ENCODE data around the gene INSYN1. TPM values are rescaled to one million over a fixed set of nuclear protein-coding genes. Genes with fewer than 3 reads are reported as not detected.

Gene INSYN1
- polyA plus RNA-seq, 1 donor from 2014 or later = 21.3 TPM

DNA sequence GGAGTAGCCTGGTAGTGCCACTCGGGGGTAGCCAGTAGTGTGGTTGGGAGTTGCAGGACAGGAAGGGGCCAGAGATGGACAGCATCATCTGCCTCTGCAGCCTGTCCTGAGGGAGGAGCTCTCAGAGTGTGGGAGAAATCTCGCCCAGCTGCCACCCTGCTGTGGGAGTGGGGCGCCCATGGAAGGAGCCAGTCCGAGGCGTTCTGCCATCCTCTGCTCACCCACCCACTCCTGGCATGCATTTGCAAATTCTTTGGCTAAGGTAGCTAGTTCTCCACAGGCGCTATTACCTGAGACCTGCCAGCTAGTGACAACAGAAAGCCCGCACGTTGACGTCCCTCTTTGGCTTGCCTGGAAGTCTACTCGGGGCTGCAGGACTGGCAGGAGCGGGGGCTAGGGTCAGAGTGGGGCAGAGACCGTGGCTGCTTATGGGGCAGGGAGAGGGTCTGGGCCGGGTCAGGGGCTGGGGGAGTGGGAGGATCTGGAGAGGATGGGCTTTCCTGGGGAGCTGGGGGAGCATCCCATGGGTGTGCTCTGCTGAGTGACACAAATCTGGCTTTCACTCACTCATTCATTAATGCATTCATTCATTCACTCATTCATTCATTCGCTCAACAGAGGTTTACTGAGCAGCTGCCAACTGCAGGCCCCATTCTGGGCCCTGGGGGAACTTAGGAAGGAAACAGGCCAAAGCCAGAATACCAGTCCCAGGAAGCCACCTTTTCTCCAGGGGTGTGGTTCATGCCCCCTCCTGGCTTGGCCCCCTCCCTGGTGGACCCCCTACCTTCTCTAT is 44.4 kb upstream of the INSYN1 start:
- no peaks in the 10 kb centered on the region for H3F3A ChIP-seq (ENCODE audit: insufficient read depth, low read length, poor library complexity, severe bottlenecking)
- no peaks in the 10 kb centered on the region for H3K9me3 ChIP-seq (ENCODE audit: low read length)
- H2AFZ ChIP-seq (ENCODE audit: low read depth, low read length) = no peak overlapping the region
- H4K20me1 ChIP-seq (ENCODE audit: insufficient read depth) = no peaks in the 10 kb centered on the region
- H3K27me3 ChIP-seq (ENCODE audit: insufficient read depth, low read depth, low read length) = no peaks in the 10 kb centered on the region
- no peaks in the 10 kb centered on the region for H3K9me2 ChIP-seq (ENCODE audit: insufficient read depth, low read length)
- H3K79me2 ChIP-seq (replicated peaks; ENCODE audit: insufficient read depth, low read length) = no peaks in the 10 kb centered on the region
- no peaks in the 10 kb centered on the region for H3K36me3 ChIP-seq (ENCODE audit: insufficient read depth, low read length)
- no peak overlapping the region for H3K9ac ChIP-seq (ENCODE audit: low read length)
- H3K4me2 ChIP-seq (ENCODE audit: low read length) = no peak overlapping the region
- TF ChIP-seq, protein P1, sequence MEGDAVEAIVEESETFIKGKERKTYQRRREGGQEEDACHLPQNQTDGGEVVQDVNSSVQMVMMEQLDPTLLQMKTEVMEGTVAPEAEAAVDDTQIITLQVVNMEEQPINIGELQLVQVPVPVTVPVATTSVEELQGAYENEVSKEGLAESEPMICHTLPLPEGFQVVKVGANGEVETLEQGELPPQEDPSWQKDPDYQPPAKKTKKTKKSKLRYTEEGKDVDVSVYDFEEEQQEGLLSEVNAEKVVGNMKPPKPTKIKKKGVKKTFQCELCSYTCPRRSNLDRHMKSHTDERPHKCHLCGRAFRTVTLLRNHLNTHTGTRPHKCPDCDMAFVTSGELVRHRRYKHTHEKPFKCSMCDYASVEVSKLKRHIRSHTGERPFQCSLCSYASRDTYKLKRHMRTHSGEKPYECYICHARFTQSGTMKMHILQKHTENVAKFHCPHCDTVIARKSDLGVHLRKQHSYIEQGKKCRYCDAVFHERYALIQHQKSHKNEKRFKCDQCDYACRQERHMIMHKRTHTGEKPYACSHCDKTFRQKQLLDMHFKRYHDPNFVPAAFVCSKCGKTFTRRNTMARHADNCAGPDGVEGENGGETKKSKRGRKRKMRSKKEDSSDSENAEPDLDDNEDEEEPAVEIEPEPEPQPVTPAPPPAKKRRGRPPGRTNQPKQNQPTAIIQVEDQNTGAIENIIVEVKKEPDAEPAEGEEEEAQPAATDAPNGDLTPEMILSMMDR (IDR thresholded peaks at IDR 0.05; ENCODE audit: poor library complexity, severe bottlenecking) = no peak
- no peak for TF ChIP-seq RAD21 (conservative IDR thresholded peaks at IDR 0.05)
- no peak for TF ChIP-seq EZH2 (IDR thresholded peaks at IDR 0.05; ENCODE audit: borderline replicate concordance, insufficient read depth, low read length, poor library complexity, severe bottlenecking)
- no peak for TF ChIP-seq MXI1 (conservative IDR thresholded peaks at IDR 0.05; ENCODE audit: poor library complexity, severe bottlenecking)
- TF ChIP-seq POLR2AphosphoS5 (IDR thresholded peaks at IDR 0.05) = no peak
- no peak for TF ChIP-seq EP300 (conservative IDR thresholded peaks at IDR 0.05; ENCODE audit: poor library complexity, severe bottlenecking)
- TF ChIP-seq, protein P2, sequence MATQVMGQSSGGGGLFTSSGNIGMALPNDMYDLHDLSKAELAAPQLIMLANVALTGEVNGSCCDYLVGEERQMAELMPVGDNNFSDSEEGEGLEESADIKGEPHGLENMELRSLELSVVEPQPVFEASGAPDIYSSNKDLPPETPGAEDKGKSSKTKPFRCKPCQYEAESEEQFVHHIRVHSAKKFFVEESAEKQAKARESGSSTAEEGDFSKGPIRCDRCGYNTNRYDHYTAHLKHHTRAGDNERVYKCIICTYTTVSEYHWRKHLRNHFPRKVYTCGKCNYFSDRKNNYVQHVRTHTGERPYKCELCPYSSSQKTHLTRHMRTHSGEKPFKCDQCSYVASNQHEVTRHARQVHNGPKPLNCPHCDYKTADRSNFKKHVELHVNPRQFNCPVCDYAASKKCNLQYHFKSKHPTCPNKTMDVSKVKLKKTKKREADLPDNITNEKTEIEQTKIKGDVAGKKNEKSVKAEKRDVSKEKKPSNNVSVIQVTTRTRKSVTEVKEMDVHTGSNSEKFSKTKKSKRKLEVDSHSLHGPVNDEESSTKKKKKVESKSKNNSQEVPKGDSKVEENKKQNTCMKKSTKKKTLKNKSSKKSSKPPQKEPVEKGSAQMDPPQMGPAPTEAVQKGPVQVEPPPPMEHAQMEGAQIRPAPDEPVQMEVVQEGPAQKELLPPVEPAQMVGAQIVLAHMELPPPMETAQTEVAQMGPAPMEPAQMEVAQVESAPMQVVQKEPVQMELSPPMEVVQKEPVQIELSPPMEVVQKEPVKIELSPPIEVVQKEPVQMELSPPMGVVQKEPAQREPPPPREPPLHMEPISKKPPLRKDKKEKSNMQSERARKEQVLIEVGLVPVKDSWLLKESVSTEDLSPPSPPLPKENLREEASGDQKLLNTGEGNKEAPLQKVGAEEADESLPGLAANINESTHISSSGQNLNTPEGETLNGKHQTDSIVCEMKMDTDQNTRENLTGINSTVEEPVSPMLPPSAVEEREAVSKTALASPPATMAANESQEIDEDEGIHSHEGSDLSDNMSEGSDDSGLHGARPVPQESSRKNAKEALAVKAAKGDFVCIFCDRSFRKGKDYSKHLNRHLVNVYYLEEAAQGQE (IDR thresholded peaks at IDR 0.05; ENCODE audit: borderline replicate concordance) = no peak
- TF ChIP-seq TAF1 (IDR thresholded peaks at IDR 0.05; ENCODE audit: low read depth) = no peak
- TF ChIP-seq SMC3 (conservative IDR thresholded peaks at IDR 0.05; ENCODE audit: poor library complexity) = no peak
- no peak overlapping the region for H3K27ac ChIP-seq (ENCODE audit: low read length)
- H3K4me3 ChIP-seq (ENCODE audit: low read length) = no peak overlapping the region

DNA sequence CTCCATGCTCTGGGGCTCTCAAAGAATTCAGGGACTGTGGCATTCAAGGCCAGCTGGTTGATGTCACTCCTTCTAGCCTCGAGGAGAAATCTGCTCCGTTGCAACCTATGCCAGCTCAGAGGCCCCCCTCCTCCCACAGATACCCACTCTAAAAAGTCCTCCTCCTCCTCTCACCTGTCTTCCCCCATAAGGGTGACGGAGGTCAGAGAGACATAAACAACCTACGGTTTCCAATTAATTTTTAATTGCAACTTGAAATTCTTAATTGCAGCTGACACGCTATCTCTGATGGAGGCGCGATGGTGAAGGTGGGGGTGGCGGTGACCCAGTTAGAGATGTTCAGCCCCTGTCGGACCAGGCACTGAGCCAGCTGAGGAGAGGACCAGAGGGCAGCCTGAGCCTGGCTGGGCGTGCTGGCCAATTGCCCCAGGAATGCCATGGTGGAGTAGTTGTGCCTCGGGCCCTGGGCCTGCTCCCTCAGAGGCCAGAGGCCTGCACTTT is 43.2 kb upstream of the INSYN1 start:
- Histone ChIP-seq H3F3A (ENCODE audit: insufficient read depth, low read length, poor library complexity, severe bottlenecking) (no peaks in the 10 kb centered on the region), H3K9me2 (ENCODE audit: insufficient read depth, low read length) (no peaks in the 10 kb centered on the region), H3K9ac (ENCODE audit: low read length) (no peak overlapping the region), H3K4me2 (ENCODE audit: low read length) (no peak overlapping the region), H3K27me3 (ENCODE audit: insufficient read depth, low read depth, low read length) (no peaks in the 10 kb centered on the region), H3K36me3 (ENCODE audit: insufficient read depth, low read length) (no peaks in the 10 kb centered on the region), H2AFZ (ENCODE audit: low read depth, low read length) (no peak overlapping the region), H3K9me3 (ENCODE audit: low read length) (no peaks in the 10 kb centered on the region), H3K79me2 (replicated peaks; ENCODE audit: insufficient read depth, low read length) (no peaks in the 10 kb centered on the region), H3K4me3 (ENCODE audit: low read length) (no peak overlapping the region), H4K20me1 (ENCODE audit: insufficient read depth) (no peaks in the 10 kb centered on the region), H3K27ac (ENCODE audit: low read length) (no peak overlapping the region)
- TF ChIP-seq, protein P1 (IDR thresholded peaks at IDR 0.05; ENCODE audit: poor library complexity, severe bottlenecking) = no peak
- TF ChIP-seq, protein P2 (IDR thresholded peaks at IDR 0.05; ENCODE audit: borderline replicate concordance) = no peak
- TF ChIP-seq EP300 (conservative IDR thresholded peaks at IDR 0.05; ENCODE audit: poor library complexity, severe bottlenecking) = no peak
- TF ChIP-seq TAF1 (IDR thresholded peaks at IDR 0.05; ENCODE audit: low read depth) = no peak
- TF ChIP-seq RAD21 (conservative IDR thresholded peaks at IDR 0.05) = no peak
- no peak for TF ChIP-seq EZH2 (IDR thresholded peaks at IDR 0.05; ENCODE audit: borderline replicate concordance, insufficient read depth, low read length, poor library complexity, severe bottlenecking)
- TF ChIP-seq MXI1 (conservative IDR thresholded peaks at IDR 0.05; ENCODE audit: poor library complexity, severe bottlenecking) = no peak
- no peak for TF ChIP-seq SMC3 (conservative IDR thresholded peaks at IDR 0.05; ENCODE audit: poor library complexity)

Data from neural cell (in vitro differentiated cells).